ENCODE results near the gene FAM25G. TPM values are rescaled to one million over a fixed set of nuclear protein-coding genes. Genes with fewer than 3 reads are reported as not detected.

The FAM25G gene
- total and polyA plus RNA-seq, 2 of the 4 experiments (the other 2 are of a cell fraction) = not detected

DNA sequence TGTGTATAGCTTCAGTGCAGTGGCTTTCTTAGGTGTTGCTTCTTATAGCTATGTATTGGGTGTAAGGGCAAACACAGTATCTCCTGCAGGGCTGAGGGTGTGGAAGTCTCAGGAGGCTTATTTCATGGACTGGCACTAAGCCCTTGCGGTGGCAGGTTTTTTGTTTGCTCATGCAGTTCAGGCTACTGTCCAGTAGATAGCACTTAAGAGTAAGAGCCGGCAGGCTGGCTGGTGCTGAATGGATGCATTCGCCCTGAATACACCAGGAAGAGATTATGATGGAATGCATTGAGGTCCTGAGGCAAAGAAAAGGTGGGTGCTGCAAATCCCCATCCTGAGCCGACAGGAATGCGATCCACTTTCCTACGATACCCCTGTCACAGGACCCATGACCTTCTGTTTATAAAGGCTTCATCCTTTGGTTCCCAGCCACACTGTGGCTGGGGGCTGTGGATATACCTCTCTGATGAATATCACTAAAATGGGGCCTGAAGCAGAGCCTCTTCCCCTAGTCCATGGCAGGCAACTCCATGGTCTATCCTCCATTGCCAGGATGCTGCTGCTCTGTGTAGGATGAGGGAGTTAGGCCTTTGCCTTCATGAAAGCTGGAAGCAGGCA lies 52.5 kb downstream of the FAM25G start:
- Histone ChIP-seq H2BK120ac (ENCODE audit: low read depth, low read length) (no peak overlapping the region), H3K9ac (ENCODE audit: low read depth, low read length) (no peak overlapping the region), H3K4me3 (ENCODE audit: insufficient read depth, low read depth, low read length) (no peak overlapping the region), H3K27me3 (ENCODE audit: control insufficient read depth, insufficient read depth, low read length) (peaks cover 34% of the 10 kb centered on the region), H2AK9ac (replicated peaks; ENCODE audit: low read depth, low read length, poor library complexity) (peak overlapping the region; percentile 32), H2BK20ac (ENCODE audit: low read depth, low read length) (no peak overlapping the region), H4K8ac (ENCODE audit: low read depth in 2 of 2, low read length in 2 of 2) (no peak overlapping the region), H3K23ac (ENCODE audit: low read depth, low read length) (no peak overlapping the region), H3K9me1 (ENCODE audit: insufficient read depth, low read length) (no peaks in the 10 kb centered on the region), H3K27ac (ENCODE audit: insufficient read depth, low read length) (no peak overlapping the region), H2AK5ac (ENCODE audit: low read depth, low read length) (no peak overlapping the region), H3K36me3 (ENCODE audit: control insufficient read depth, insufficient read depth, low read length) (no peaks in the 10 kb centered on the region), H3K4ac (ENCODE audit: low read depth, low read length) (no peak overlapping the region), H4K20me1 (ENCODE audit: insufficient read depth, low read length) (no peaks in the 10 kb centered on the region), H2BK15ac (ENCODE audit: low read depth, low read length) (no peak overlapping the region), H3K4me1 (ENCODE audit: control insufficient read depth, insufficient read depth, low read length) (no peaks in the 10 kb centered on the region), H3K4me2 (ENCODE audit: low read depth, low read length) (no peak overlapping the region), H2BK5ac (ENCODE audit: low read depth, low read length, poor library complexity, severe bottlenecking) (no peak overlapping the region), H4K91ac (ENCODE audit: insufficient read depth, low read depth, low read length) (no peak overlapping the region), H3K18ac (ENCODE audit: low read depth, low read length) (no peak overlapping the region), H3K56ac (ENCODE audit: extremely low read depth, insufficient read depth, low read length) (no peak overlapping the region), H3K14ac (replicated peaks; ENCODE audit: low read depth, low read length) (no peak overlapping the region), H3K79me1 (ENCODE audit: low read depth in 1 of 2, low read length in 2 of 2) (no peaks in the 10 kb centered on the region), H3K9me3 (ENCODE audit: control insufficient read depth, insufficient read depth, low read length) (0 out of 2 replicates have a peak, but pooled peaks cover 1% of the 10 kb centered on the region), H2AFZ (replicated peaks; ENCODE audit: low read length, poor library complexity) (peak overlapping the region; percentile 45), H4K5ac (ENCODE audit: low read depth, low read length) (no peak overlapping the region)
- CTCF ChIA-PET = no interaction called here
- TF ChIP-seq, protein P1, sequence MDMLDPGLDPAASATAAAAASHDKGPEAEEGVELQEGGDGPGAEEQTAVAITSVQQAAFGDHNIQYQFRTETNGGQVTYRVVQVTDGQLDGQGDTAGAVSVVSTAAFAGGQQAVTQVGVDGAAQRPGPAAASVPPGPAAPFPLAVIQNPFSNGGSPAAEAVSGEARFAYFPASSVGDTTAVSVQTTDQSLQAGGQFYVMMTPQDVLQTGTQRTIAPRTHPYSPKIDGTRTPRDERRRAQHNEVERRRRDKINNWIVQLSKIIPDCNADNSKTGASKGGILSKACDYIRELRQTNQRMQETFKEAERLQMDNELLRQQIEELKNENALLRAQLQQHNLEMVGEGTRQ (IDR thresholded peaks at IDR 0.05; ENCODE audit: low read depth, low read length) = no peak
- TF ChIP-seq RAD21 (IDR thresholded peaks at IDR 0.05; ENCODE audit: low read length) (peak; percentile 85), FOS (IDR thresholded peaks at IDR 0.05; ENCODE audit: low read depth, low read length) (no peak), RFX5 (IDR thresholded peaks at IDR 0.05; ENCODE audit: low read depth, low read length) (no peak), CHD1 (IDR thresholded peaks at IDR 0.05; ENCODE audit: low read depth, low read length) (no peak), SMC3 (IDR thresholded peaks at IDR 0.05; ENCODE audit: low read depth, low read length) (peak; percentile 89), CEBPB (IDR thresholded peaks at IDR 0.05; ENCODE audit: low read depth, low read length) (no peak), MAFK (IDR thresholded peaks at IDR 0.05; ENCODE audit: low read depth, low read length) (0 out of 2 replicates have a peak, but pooled peaks have one; percentile 2), MXI1 (IDR thresholded peaks at IDR 0.05; ENCODE audit: borderline replicate concordance, low read depth, low read length) (no peak), NFE2L2 (IDR thresholded peaks at IDR 0.05; ENCODE audit: low read depth, low read length) (no peak), BHLHE40 (IDR thresholded peaks at IDR 0.05; ENCODE audit: low read depth, low read length) (no peak), POLR2A (IDR thresholded peaks at IDR 0.05; ENCODE audit: low read depth, low read length) (no peak), MAZ (IDR thresholded peaks at IDR 0.05; ENCODE audit: borderline replicate concordance, low read depth, low read length) (no peak), RCOR1 (IDR thresholded peaks at IDR 0.05; ENCODE audit: insufficient replicate concordance, low read length) (no peak)
- TF ChIP-seq, protein P2, sequence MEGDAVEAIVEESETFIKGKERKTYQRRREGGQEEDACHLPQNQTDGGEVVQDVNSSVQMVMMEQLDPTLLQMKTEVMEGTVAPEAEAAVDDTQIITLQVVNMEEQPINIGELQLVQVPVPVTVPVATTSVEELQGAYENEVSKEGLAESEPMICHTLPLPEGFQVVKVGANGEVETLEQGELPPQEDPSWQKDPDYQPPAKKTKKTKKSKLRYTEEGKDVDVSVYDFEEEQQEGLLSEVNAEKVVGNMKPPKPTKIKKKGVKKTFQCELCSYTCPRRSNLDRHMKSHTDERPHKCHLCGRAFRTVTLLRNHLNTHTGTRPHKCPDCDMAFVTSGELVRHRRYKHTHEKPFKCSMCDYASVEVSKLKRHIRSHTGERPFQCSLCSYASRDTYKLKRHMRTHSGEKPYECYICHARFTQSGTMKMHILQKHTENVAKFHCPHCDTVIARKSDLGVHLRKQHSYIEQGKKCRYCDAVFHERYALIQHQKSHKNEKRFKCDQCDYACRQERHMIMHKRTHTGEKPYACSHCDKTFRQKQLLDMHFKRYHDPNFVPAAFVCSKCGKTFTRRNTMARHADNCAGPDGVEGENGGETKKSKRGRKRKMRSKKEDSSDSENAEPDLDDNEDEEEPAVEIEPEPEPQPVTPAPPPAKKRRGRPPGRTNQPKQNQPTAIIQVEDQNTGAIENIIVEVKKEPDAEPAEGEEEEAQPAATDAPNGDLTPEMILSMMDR (conservative IDR thresholded peaks at IDR 0.05; ENCODE audit: low read depth, low read length) = peak; percentile 74
- TF ChIP-seq, protein P3, sequence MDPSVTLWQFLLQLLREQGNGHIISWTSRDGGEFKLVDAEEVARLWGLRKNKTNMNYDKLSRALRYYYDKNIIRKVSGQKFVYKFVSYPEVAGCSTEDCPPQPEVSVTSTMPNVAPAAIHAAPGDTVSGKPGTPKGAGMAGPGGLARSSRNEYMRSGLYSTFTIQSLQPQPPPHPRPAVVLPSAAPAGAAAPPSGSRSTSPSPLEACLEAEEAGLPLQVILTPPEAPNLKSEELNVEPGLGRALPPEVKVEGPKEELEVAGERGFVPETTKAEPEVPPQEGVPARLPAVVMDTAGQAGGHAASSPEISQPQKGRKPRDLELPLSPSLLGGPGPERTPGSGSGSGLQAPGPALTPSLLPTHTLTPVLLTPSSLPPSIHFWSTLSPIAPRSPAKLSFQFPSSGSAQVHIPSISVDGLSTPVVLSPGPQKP (IDR thresholded peaks at IDR 0.05; ENCODE audit: borderline replicate concordance, low read depth, low read length) = no peak
- in situ Hi-C loops (cut with MboI; ENCODE audit: low sequenced_read_pairs) = no loop called here
- POLR2A ChIA-PET (ENCODE audit: unreplicated experiment) = no interaction called here
- peak; percentile 74 for DNase-seq
- no TSS peak for BruUV-seq (replicated peaks)
- dilution Hi-C loops (cut with HindIII; ENCODE audit: low sequenced_read_pairs, unreplicated experiment) = no loop called here
- WGBS, 2 experiments (ENCODE audit: extremely low coverage in 2 of 2, insufficient read length in 1 of 2) = 0% methylated on average over 1 of the region's 6 CpGs; no CpG with 5 or more reads in 1 of the 2 experiments
- intact Hi-C loops (cut with micrococcal nuclease) = loop anchor here (2.0 kb wide), 1 partner anchor 78 kb away; no protein-coding TSS in a partner anchor
- ATAC-seq (ENCODE audit: low read depth) = peak; percentile 100

Data from IMR-90 (cell line).